Endothelial cell of umbilical vein (primary cell): ENCODE data around the gene ANKZF1. TPM values are rescaled to one million over a fixed set of nuclear protein-coding genes. Genes with fewer than 3 reads are reported as not detected.

ENCODE experiments used
- BruUV-seq: library from RNA; stranded (reverse); fragments of 400-500 nt; replicated peaks from 2 replicates; lab custom pipeline; 2021; lab: Mats Ljungman, UMichigan
- CTCF ChIA-PET: fragments of 300-600, 350-600 bp; sonication (Branson Sonifier 250); formaldehyde crosslinking; loops from one replicate; lab custom pipeline; 2021; ENCODE audit warnings: antibody characterized with exemption, inconsistent platforms; lab: Charles Lee
- POLR2A ChIA-PET: fragments of 300-600, 350-600 bp; sonication (Branson Sonifier 250); formaldehyde crosslinking; loops from one replicate; lab custom pipeline; 2021; ENCODE audit warnings: antibody characterized with exemption, inconsistent platforms; lab: Charles Lee
- DNase-seq: peaks from one replicate; pipeline ENCODE4 v3.0.0-alpha.2; 2011; ENCODE audit warnings: low read depth, low spot score
- FAIRE-seq: peaks from 2 replicates; lab custom pipeline; 2011; peaks lifted over from hg19 to GRCh38; lab: Jason Lieb, UNC
- H2AFZ ChIP-seq: 2 replicates; pipeline ENCODE4 v1.6.0; 2012; ENCODE audit warnings: low read depth, low read length, control low read depth, inconsistent platforms
- H3K27ac ChIP-seq: 2 replicates; pipeline ENCODE4 v1.5.1; 2011; ENCODE audit warnings: low read depth, mild to moderate bottlenecking, control low read depth, low read length, moderate library complexity; ENCODE audit not compliant: insufficient read depth
- H3K27me3 ChIP-seq, 2 experiments: 2 replicates each; pipeline versions ENCODE4 v1.6.0 to v1.6.1; 2011; ENCODE audit warnings: low read length in 2 of 2, mixed read lengths in 1 of 2; ENCODE audit not compliant: control insufficient read depth in 2 of 2, insufficient read depth in 2 of 2
- H3K36me3 ChIP-seq, 2 experiments: 2 replicates in 1 of 2; 3 replicates in 1 of 2; pipeline ENCODE4 v1.5.1; 2011; ENCODE audit warnings: low read length in 2 of 2, mild to moderate bottlenecking in 1 of 2, moderate library complexity in 1 of 2; ENCODE audit not compliant: control insufficient read depth in 2 of 2, insufficient read depth in 2 of 2; ENCODE audit errors: extremely low read depth in 1 of 2
- H3K4me1 ChIP-seq: 3 replicates; pipeline ENCODE4 v1.5.1; 2011; ENCODE audit warnings: mild to moderate bottlenecking, low read length; ENCODE audit not compliant: control insufficient read depth, insufficient read depth; ENCODE audit errors: extremely low read depth
- H3K4me2 ChIP-seq: 2 replicates; pipeline ENCODE4 v1.6.1; 2011; ENCODE audit warnings: low read length, control low read depth, mixed read lengths; ENCODE audit not compliant: insufficient read depth
- H3K4me3 ChIP-seq, 3 experiments: fragments of 200-600 bp in 1 of 3; sonication (generic), shearing (Covaris generic) in 1 of 3; replicated peaks in 1 of 3; 2 replicates each; pipeline ENCODE4 v1.5.1; 2011 to 2016; ENCODE audit warnings: control low read depth in 3 of 3, low read length in 3 of 3, mild to moderate bottlenecking in 2 of 3, inconsistent platforms in 1 of 3, low read depth in 1 of 3, moderate library complexity in 1 of 3; ENCODE audit not compliant: insufficient read depth in 1 of 3
- H3K79me2 ChIP-seq: 2 replicates; pipeline ENCODE4 v1.6.0; 2012; ENCODE audit warnings: low read length, inconsistent platforms; ENCODE audit not compliant: control insufficient read depth, insufficient read depth
- H3K9ac ChIP-seq: replicated peaks from 2 replicates; pipeline ENCODE3; 2011; ENCODE audit warnings: low read length, control low read depth; ENCODE audit not compliant: insufficient read depth; ENCODE audit errors: extremely low read depth
- H3K9me1 ChIP-seq: replicated peaks from 3 replicates; pipeline ENCODE4 v1.6.0; 2011; ENCODE audit warnings: mild to moderate bottlenecking, low read length; ENCODE audit not compliant: control insufficient read depth, insufficient read depth; ENCODE audit errors: extremely low read depth
- H3K9me3 ChIP-seq: replicated peaks from 2 replicates; pipeline ENCODE4 v1.5.1; 2012; ENCODE audit warnings: low read length, inconsistent platforms; ENCODE audit not compliant: control insufficient read depth, insufficient read depth
- H4K20me1 ChIP-seq: replicated peaks from 2 replicates; pipeline ENCODE3; 2011; ENCODE audit warnings: mild to moderate bottlenecking, low read length; ENCODE audit not compliant: control insufficient read depth, insufficient read depth; ENCODE audit errors: extremely low read depth
- EZH2 ChIP-seq: IDR thresholded peaks from 2 replicates; pipeline ENCODE4 v1.6.1; 2012; ENCODE audit warnings: borderline replicate concordance, low read depth, mild to moderate bottlenecking, moderate library complexity, low read length, inconsistent platforms; ENCODE audit not compliant: severe bottlenecking
- FOS ChIP-seq: IDR thresholded peaks from 2 replicates; pipeline ENCODE4 v1.6.1; 2011; ENCODE audit warnings: mild to moderate bottlenecking, low read length, moderate library complexity, borderline replicate concordance; ENCODE audit not compliant: insufficient read depth
- GATA2 ChIP-seq: IDR thresholded peaks from 2 replicates; pipeline ENCODE4 v1.7.0; 2011; ENCODE audit warnings: low read depth, mild to moderate bottlenecking, moderate library complexity, mixed read lengths, low read length; ENCODE audit not compliant: insufficient read length, insufficient read depth
- JUN ChIP-seq: IDR thresholded peaks from 2 replicates; pipeline ENCODE4 v1.6.1; 2011; ENCODE audit warnings: borderline replicate concordance, low read depth; ENCODE audit not compliant: insufficient read length, insufficient read depth
- MYC ChIP-seq: IDR thresholded peaks from one replicate; pipeline ENCODE4 v1.6.1; 2011; ENCODE audit warnings: mild to moderate bottlenecking, low read depth, low read length
- POLR2A ChIP-seq: IDR thresholded peaks from 2 replicates; pipeline ENCODE4 v1.6.1; 2012; ENCODE audit warnings: low read depth, mild to moderate bottlenecking, control low read depth, low read length
- POLR2AphosphoS5 ChIP-seq: IDR thresholded peaks from 2 replicates; pipeline ENCODE4 v1.6.1; 2012; ENCODE audit warnings: low read depth, mild to moderate bottlenecking, control low read depth, low read length, moderate library complexity; ENCODE audit not compliant: insufficient read depth
- dilution Hi-C: fragments of 300-500 bp; cut with MboI; formaldehyde crosslinking; loops from one replicate; pipeline ENCODE4 v1.15.0; 2019; ENCODE audit warnings: low sequenced_read_pairs; ENCODE audit not compliant: extremely low pct_ligation_motif_present
- intact Hi-C: fragments of 100-400 bp; cut with micrococcal nuclease; formaldehyde crosslinking; loops from one replicate; pipeline ENCODE4 v1.10.0; 2022
- polyA plus RNA-seq, 4 experiments: library from polyadenylated mRNA; depleted of rRNA in 3 of 4; stranded (reverse) in 3 of 4; unstranded in 1 of 4; fragments of >200 nt; gene quantifications; 2 replicates each; pipeline versions ENCODE4 v1.2.1 to v1.2.3, GENCODE V29; 2011 to 2012; ENCODE audit warnings: missing spikeins in 1 of 4
- total RNA-seq: library from RNA; stranded (reverse); gene quantifications from 2 replicates; pipeline ENCODE4 v1.2.3, GENCODE V29; 2021
- TF ChIP-seq, protein P1 (sequence below), 2 donors: IDR thresholded peaks; 1 replicate in 1 of 2; 2 replicates in 1 of 2; pipeline ENCODE4 v1.5.1; 2011; ENCODE audit warnings: low read length in 2 of 2, mild to moderate bottlenecking in 2 of 2, moderate library complexity in 2 of 2, control low read depth in 1 of 2, inconsistent platforms in 1 of 2, low read depth in 1 of 2; ENCODE audit not compliant: insufficient read depth in 1 of 2; ENCODE audit errors: extremely low read depth in 1 of 2
- TF ChIP-seq, protein P2 (sequence below): IDR thresholded peaks from 2 replicates; pipeline ENCODE4 v1.6.1; 2011; ENCODE audit not compliant: insufficient read depth, insufficient read length

The ANKZF1 gene
- total and polyA plus RNA-seq, 2 donors (not counting 3 experiments of a cell fraction or from before 2014, with no cell fraction given): 26.5 to 36.2 TPM

- H3K79me2 ChIP-seq: no peaks in the 10 kb centered on the region
- no peak for FAIRE-seq
- no peak overlapping the region for H3K4me3 ChIP-seq
- dilution Hi-C loops (no loop called here), intact Hi-C loops (no loop called here)
- peaks cover 18% of the 10 kb centered on the region for H3K4me1 ChIP-seq
- H3K4me2 ChIP-seq: no peak overlapping the region
- no peaks in the 10 kb centered on the region for H3K9me1 ChIP-seq
- H3K9me3 ChIP-seq: no peaks in the 10 kb centered on the region
- TF ChIP-seq FOS: no peak
- no peak for TF ChIP-seq MYC
- TF ChIP-seq EZH2: no peak
- no peak for TF ChIP-seq POLR2A
- TF ChIP-seq, protein P1, sequence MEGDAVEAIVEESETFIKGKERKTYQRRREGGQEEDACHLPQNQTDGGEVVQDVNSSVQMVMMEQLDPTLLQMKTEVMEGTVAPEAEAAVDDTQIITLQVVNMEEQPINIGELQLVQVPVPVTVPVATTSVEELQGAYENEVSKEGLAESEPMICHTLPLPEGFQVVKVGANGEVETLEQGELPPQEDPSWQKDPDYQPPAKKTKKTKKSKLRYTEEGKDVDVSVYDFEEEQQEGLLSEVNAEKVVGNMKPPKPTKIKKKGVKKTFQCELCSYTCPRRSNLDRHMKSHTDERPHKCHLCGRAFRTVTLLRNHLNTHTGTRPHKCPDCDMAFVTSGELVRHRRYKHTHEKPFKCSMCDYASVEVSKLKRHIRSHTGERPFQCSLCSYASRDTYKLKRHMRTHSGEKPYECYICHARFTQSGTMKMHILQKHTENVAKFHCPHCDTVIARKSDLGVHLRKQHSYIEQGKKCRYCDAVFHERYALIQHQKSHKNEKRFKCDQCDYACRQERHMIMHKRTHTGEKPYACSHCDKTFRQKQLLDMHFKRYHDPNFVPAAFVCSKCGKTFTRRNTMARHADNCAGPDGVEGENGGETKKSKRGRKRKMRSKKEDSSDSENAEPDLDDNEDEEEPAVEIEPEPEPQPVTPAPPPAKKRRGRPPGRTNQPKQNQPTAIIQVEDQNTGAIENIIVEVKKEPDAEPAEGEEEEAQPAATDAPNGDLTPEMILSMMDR (IDR thresholded peaks at IDR 0.05; ENCODE audit: extremely low read depth in 1 of 2, insufficient read depth in 1 of 2, low read depth in 1 of 2, low read length in 2 of 2): no peak
- TF ChIP-seq GATA2: no peak
- no peak for TF ChIP-seq JUN
- no peak for TF ChIP-seq POLR2AphosphoS5
- TF ChIP-seq, protein P2, sequence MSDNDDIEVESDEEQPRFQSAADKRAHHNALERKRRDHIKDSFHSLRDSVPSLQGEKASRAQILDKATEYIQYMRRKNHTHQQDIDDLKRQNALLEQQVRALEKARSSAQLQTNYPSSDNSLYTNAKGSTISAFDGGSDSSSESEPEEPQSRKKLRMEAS: no peak
- H3K9ac ChIP-seq: no peak overlapping the region
- H4K20me1 ChIP-seq: no peaks in the 10 kb centered on the region
- ChIA-PET CTCF (interaction anchor here (1.4 kb wide), 1 partner anchor 16 kb away, joined by 4 read pairs; no protein-coding TSS in a partner anchor), POLR2A (no interaction called here)
- H3K36me3 ChIP-seq: peaks cover 0 to 7% of the 10 kb centered on the region in 2 experiments
- no peaks in the 10 kb centered on the region for H3K27me3 ChIP-seq
- H2AFZ ChIP-seq: no peak overlapping the region
- DNase-seq: no peak
- no TSS peak for BruUV-seq
- no peak overlapping the region for H3K27ac ChIP-seq
Observed at GRCh38 chr2:219205165-219205538, 24.5 kb upstream of the ANKZF1 start.
